Hepatocyte (in vitro differentiated cells): Measurements from ENCODE around the gene PHEX. TPM values are rescaled to one million over a fixed set of nuclear protein-coding genes. Genes with fewer than 3 reads are reported as not detected.

ENCODE experiments used
- DNase-seq: peaks from one replicate; pipeline ENCODE4 v3.0.0-alpha.2; 2016; ENCODE audit warnings: low spot score
- H2AFZ ChIP-seq: fragments of 200-600 bp; sonication (generic); 2 replicates; pipeline ENCODE4 v1.6.0; 2016; ENCODE audit warnings: antibody characterized with exemption, mild to moderate bottlenecking
- H3K27ac ChIP-seq: fragments of 200-600 bp; sonication (generic); 2 replicates; pipeline ENCODE4 v1.5.1; 2016; ENCODE audit warnings: mild to moderate bottlenecking
- H3K27me3 ChIP-seq: fragments of 200-600 bp; sonication (generic); 2 replicates; pipeline ENCODE4 v1.6.1; 2016
- H3K36me3 ChIP-seq: fragments of 200-600 bp; sonication (generic); replicated peaks from 2 replicates; pipeline ENCODE4 v1.5.1; 2016; ENCODE audit warnings: low read depth; ENCODE audit not compliant: insufficient read depth
- H3K4me1 ChIP-seq: fragments of 200-600 bp; sonication (generic); 2 replicates; pipeline ENCODE4 v1.5.1; 2016; ENCODE audit warnings: mild to moderate bottlenecking, moderate library complexity; ENCODE audit not compliant: insufficient read depth
- H3K4me2 ChIP-seq: fragments of 200-600 bp; sonication (generic); 2 replicates; pipeline ENCODE4 v1.6.0; 2016
- H3K4me3 ChIP-seq: fragments of 200-600 bp; sonication (generic); 2 replicates; pipeline ENCODE4 v1.5.1; 2016; ENCODE audit warnings: mild to moderate bottlenecking
- H3K79me2 ChIP-seq: fragments of 200-600 bp; sonication (generic); 2 replicates; pipeline ENCODE4 v1.6.0; 2017; ENCODE audit warnings: mild to moderate bottlenecking
- H3K9me2 ChIP-seq: fragments of 200-600 bp; sonication (generic); replicated peaks from 2 replicates; pipeline ENCODE4 v1.6.0; 2017; ENCODE audit warnings: mild to moderate bottlenecking; ENCODE audit not compliant: insufficient read depth
- H3K9me3 ChIP-seq: fragments of 200-600 bp; sonication (generic); 2 replicates; pipeline ENCODE4 v1.5.1; 2016; ENCODE audit warnings: low read depth, mild to moderate bottlenecking
- H4K20me1 ChIP-seq: fragments of 200-600 bp; sonication (generic); 2 replicates; pipeline ENCODE4 v1.6.0; 2016; ENCODE audit warnings: mild to moderate bottlenecking; ENCODE audit not compliant: insufficient read depth, poor library complexity, severe bottlenecking
- CTCF ChIP-seq: fragments of 200-600 bp; sonication (generic); IDR thresholded peaks from 2 replicates; pipeline ENCODE4 v1.5.1; 2016; ENCODE audit warnings: antibody characterized with exemption, mild to moderate bottlenecking; ENCODE audit not compliant: poor library complexity
- EZH2 ChIP-seq: fragments of 200-600 bp; sonication (generic); IDR thresholded peaks from 2 replicates; pipeline ENCODE4 v1.6.1; 2016; ENCODE audit warnings: antibody characterized with exemption, mild to moderate bottlenecking, borderline replicate concordance
- EZH2phosphoT487 ChIP-seq: fragments of 200-600 bp; sonication (generic); IDR thresholded peaks from one replicate; pipeline ENCODE4 v1.6.1; 2018; ENCODE audit warnings: antibody characterized with exemption, mild to moderate bottlenecking, low read depth, moderate library complexity; ENCODE audit not compliant: unreplicated experiment, severe bottlenecking
- WGBS: methylation state at CpG from one replicate; pipeline ENCODE4 v1.1.6; 2016; ENCODE audit warnings: low lambda C conversion rate; ENCODE audit errors: missing lambda C conversion rate; 5-methylcytosine and 5-hydroxymethylcytosine counted together
- polyA plus RNA-seq: library from polyadenylated mRNA; unstranded; fragments of >200 nt; fragmentation: Nextera tagmentation; extraction: Ambion mirVana; gene quantifications from 2 replicates; pipeline ENCODE4 v1.2.1, GENCODE V29; 2016
- total RNA-seq: library from RNA; depleted of rRNA; stranded (reverse); fragments of >200 nt; gene quantifications from 2 replicates; pipeline ENCODE4 v1.2.3, GENCODE V29; 2014

The PHEX gene
- total and polyA plus RNA-seq, 2 experiments from 2014 or later = 0.05 to 0.27 TPM

- H3K4me2 ChIP-seq = no peak overlapping the region
- WGBS = 78% methylated on average over 2 of the region's 2 CpGs
- H3K79me2 ChIP-seq = no peaks in the 10 kb centered on the region
- no peaks in the 10 kb centered on the region for H3K9me2 ChIP-seq
- H4K20me1 ChIP-seq = no peaks in the 10 kb centered on the region
- DNase-seq = no peak
- no peak overlapping the region for H2AFZ ChIP-seq
- TF ChIP-seq EZH2phosphoT487 = no peak
- no peak for TF ChIP-seq CTCF
- no peak for TF ChIP-seq EZH2
- no peaks in the 10 kb centered on the region for H3K9me3 ChIP-seq
- no peak overlapping the region for H3K4me3 ChIP-seq
- no peaks in the 10 kb centered on the region for H3K27me3 ChIP-seq
- peak overlapping the region; percentile 62 for H3K27ac ChIP-seq
- no peaks in the 10 kb centered on the region for H3K36me3 ChIP-seq
- H3K4me1 ChIP-seq = no peaks in the 10 kb centered on the region
Observed at GRCh38 chrX:22186165-22186564, 154.0 kb downstream of the PHEX start.

- Histone ChIP-seq H3K79me2 (no peaks in the 10 kb centered on the region), H3K36me3 (no peaks in the 10 kb centered on the region), H3K4me2 (peak overlapping the region; percentile 54), H3K9me3 (no peaks in the 10 kb centered on the region), H3K4me3 (no peak overlapping the region), H3K4me1 (no peaks in the 10 kb centered on the region), H3K27me3 (no peaks in the 10 kb centered on the region), H4K20me1 (no peaks in the 10 kb centered on the region), H3K9me2 (no peaks in the 10 kb centered on the region), H2AFZ (peak overlapping the region; percentile 36), H3K27ac (no peak overlapping the region)
- 39% methylated on average over 13 of the region's 13 CpGs for WGBS
- TF ChIP-seq CTCF (peak; percentile 51), EZH2phosphoT487 (no peak)
- DNase-seq = peak; percentile 75
Observed at GRCh38 chrX:22192419-22193060, 160.4 kb downstream of the PHEX start.

- Histone ChIP-seq H3K9me2 (no peaks in the 10 kb centered on the region), H3K27me3 (no peaks in the 10 kb centered on the region)
Observed at GRCh38 chrX:22193851-22194659, 161.9 kb downstream of the PHEX start.

More at GRCh38 chrX:22193851-22194659, 161.9 kb downstream of the PHEX start:
- Histone ChIP-seq H3K79me2 (no peaks in the 10 kb centered on the region), H3K27ac (no peak overlapping the region), H2AFZ (no peak overlapping the region), H3K4me2 (no peak overlapping the region), H3K4me1 (no peaks in the 10 kb centered on the region), H4K20me1 (no peaks in the 10 kb centered on the region), H3K36me3 (no peaks in the 10 kb centered on the region), H3K4me3 (no peak overlapping the region), H3K9me3 (no peaks in the 10 kb centered on the region)
- no peak for DNase-seq
- WGBS = 70% methylated on average over 8 of the region's 8 CpGs
- TF ChIP-seq EZH2 (no peak), EZH2phosphoT487 (no peak), CTCF (no peak)
